Bronchial epithelial cell (primary cell): ENCODE measurements around the gene SLC8A1. TPM values are rescaled to one million over a fixed set of nuclear protein-coding genes. Genes with fewer than 3 reads are reported as not detected.
A peak's percentile ranks its signal among the peaks of the same experiment; 100 is the strongest.

Experiments
- DNase-seq: peaks from one replicate; pipeline ENCODE4 v3.0.0-alpha.2; 2010; ENCODE audit warnings: low read depth
- FAIRE-seq: peaks from 2 replicates; lab custom pipeline; 2011; peaks lifted over from hg19 to GRCh38; lab: Jason Lieb, UNC
- H3K27me3 ChIP-seq: 2 replicates; pipeline ENCODE4 v1.5.1; 2011; ENCODE audit warnings: low read length; ENCODE audit not compliant: control insufficient read depth, insufficient read depth
- H3K36me3 ChIP-seq: 2 replicates; pipeline ENCODE4 v1.5.1; 2011; ENCODE audit warnings: low read length; ENCODE audit not compliant: control insufficient read depth, insufficient read depth
- H3K4me3 ChIP-seq: 2 replicates; pipeline ENCODE4 v1.5.1; 2011; ENCODE audit warnings: mild to moderate bottlenecking, low read depth, low read length, control low read depth
- total RNA-seq: library from RNA; depleted of rRNA; stranded (reverse); fragments of >200 nt; gene quantifications from 2 replicates; pipeline ENCODE4 v1.2.1, GENCODE V29; 2014
- TF ChIP-seq, protein P1 (sequence below): IDR thresholded peaks from 2 replicates; pipeline ENCODE4 v1.5.1; 2011; ENCODE audit warnings: mild to moderate bottlenecking, moderate library complexity, low read length, control low read depth, inconsistent platforms; ENCODE audit not compliant: insufficient read depth, severe bottlenecking

Gene SLC8A1
- total RNA-seq, 1 donor from 2014 or later, result 3.7 TPM

GRCh38 chr2:40208463-40208862 lies 243.4 kb downstream of the SLC8A1 start:
- Histone ChIP-seq H3K4me3 (no peak overlapping the region), H3K27me3 (no peaks in the 10 kb centered on the region), H3K36me3 (no peaks in the 10 kb centered on the region)
- no peak for DNase-seq
- FAIRE-seq, result no peak
- TF ChIP-seq, protein P1, sequence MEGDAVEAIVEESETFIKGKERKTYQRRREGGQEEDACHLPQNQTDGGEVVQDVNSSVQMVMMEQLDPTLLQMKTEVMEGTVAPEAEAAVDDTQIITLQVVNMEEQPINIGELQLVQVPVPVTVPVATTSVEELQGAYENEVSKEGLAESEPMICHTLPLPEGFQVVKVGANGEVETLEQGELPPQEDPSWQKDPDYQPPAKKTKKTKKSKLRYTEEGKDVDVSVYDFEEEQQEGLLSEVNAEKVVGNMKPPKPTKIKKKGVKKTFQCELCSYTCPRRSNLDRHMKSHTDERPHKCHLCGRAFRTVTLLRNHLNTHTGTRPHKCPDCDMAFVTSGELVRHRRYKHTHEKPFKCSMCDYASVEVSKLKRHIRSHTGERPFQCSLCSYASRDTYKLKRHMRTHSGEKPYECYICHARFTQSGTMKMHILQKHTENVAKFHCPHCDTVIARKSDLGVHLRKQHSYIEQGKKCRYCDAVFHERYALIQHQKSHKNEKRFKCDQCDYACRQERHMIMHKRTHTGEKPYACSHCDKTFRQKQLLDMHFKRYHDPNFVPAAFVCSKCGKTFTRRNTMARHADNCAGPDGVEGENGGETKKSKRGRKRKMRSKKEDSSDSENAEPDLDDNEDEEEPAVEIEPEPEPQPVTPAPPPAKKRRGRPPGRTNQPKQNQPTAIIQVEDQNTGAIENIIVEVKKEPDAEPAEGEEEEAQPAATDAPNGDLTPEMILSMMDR, result no peak

- TF ChIP-seq, protein P1, result no peak
- no peak overlapping the region for H3K4me3 ChIP-seq
- FAIRE-seq, result no peak
- no peaks in the 10 kb centered on the region for H3K27me3 ChIP-seq
- no peak for DNase-seq
- no peaks in the 10 kb centered on the region for H3K36me3 ChIP-seq
Observed at GRCh38 chr2:40204268-40204667, 247.6 kb downstream of the SLC8A1 start.

DNA sequence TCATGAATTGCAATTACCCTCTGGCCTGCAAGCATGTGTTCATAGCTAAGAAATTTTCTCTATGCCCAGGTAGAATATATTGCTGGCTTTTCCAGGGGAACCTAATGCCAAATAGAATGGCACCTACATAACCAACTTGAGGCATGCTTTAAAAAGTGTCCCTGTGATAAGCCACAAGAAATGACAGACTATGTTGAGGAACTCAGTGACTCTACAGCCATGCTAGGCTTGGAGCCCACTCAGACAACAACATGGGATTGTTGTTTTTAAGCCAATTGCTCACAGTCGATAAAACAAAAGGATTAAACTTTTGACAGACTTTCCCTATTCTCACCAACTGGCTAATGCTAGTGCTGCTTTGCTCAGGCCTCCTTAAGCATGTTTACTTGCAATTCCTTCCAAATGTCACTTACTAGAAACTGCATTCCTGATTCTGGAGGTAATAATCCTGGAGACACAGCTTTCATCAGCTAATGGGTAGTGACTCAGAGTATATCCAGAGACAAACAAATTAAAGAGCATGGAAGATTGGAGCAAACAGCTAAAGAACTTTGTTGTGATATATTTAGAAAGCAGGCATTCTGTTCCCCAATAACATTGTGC lies 249.0 kb downstream of the SLC8A1 start:
- no peak for FAIRE-seq
- H3K4me3 ChIP-seq, result no peak overlapping the region

GRCh38 chr2:40201425-40201824 lies 250.5 kb downstream of the SLC8A1 start:
- TF ChIP-seq, protein P1, result no peak
- Histone ChIP-seq H3K27me3 (no peaks in the 10 kb centered on the region), H3K36me3 (no peaks in the 10 kb centered on the region), H3K4me3 (no peak overlapping the region)
- peak; percentile 12 for DNase-seq
- FAIRE-seq, result no peak

More for the DNA sequence above, 249.0 kb downstream of the SLC8A1 start:
- peak; percentile 12 for DNase-seq
- TF ChIP-seq, protein P1, result no peak
- no peaks in the 10 kb centered on the region for H3K27me3 ChIP-seq
- H3K36me3 ChIP-seq, result no peaks in the 10 kb centered on the region

DNA sequence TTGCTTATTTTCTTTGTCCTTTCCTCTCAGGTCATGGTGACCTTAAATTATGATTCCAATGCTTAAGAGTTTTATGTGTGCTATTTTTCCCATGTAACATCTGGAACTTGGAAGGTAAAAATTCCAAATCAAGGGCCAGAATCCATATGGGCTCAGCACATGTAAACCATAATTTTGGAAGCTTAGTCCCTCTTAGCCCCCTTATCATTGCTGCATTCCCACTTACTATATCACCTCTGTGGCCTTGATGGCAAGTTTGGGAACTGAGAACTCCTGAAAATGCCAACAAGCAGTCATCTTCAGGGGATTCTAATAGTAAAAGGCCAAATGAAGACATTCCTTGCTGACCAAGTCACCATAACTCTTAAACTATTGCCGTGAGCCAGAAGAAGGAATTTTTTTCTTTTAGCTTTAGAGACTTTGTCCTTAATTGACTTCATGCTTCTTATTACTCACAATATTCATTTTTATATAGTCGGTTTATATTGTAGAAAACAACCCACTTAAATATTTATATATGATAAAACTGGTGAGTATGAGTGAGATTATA lies 251.4 kb downstream of the SLC8A1 start:
- no peak for FAIRE-seq

More for the DNA sequence above, 251.4 kb downstream of the SLC8A1 start:
- H3K4me3 ChIP-seq, result no peak overlapping the region
- H3K27me3 ChIP-seq, result no peaks in the 10 kb centered on the region
- no peak for DNase-seq
- H3K36me3 ChIP-seq, result no peaks in the 10 kb centered on the region
- TF ChIP-seq, protein P1, result no peak
